Stomach (tissue), 4 donors: ENCODE measurements around the gene TGIF1.

Experiments used
- POLR2A ChIP-seq, 4 donors: fragments of 450-650 bp; IDR thresholded peaks; one replicate each; pipeline ENCODE4 v1.6.1; 2016; ENCODE audit warnings: antibody characterized with exemption in 4 of 4, control low read depth in 2 of 4, mild to moderate bottlenecking in 1 of 4, moderate library complexity in 1 of 4
- TF ChIP-seq, protein P1 (sequence below), 7 experiments: fragments of 450-650 bp in 4 of 7; fragments of 200-600 bp in 3 of 7; sonication (generic) in 3 of 7; IDR thresholded peaks; one replicate each; pipeline ENCODE4 v1.5.1; 2016 to 2019; ENCODE audit warnings: antibody characterized with exemption in 7 of 7, control low read depth in 2 of 7, mild to moderate bottlenecking in 1 of 7

DNA sequence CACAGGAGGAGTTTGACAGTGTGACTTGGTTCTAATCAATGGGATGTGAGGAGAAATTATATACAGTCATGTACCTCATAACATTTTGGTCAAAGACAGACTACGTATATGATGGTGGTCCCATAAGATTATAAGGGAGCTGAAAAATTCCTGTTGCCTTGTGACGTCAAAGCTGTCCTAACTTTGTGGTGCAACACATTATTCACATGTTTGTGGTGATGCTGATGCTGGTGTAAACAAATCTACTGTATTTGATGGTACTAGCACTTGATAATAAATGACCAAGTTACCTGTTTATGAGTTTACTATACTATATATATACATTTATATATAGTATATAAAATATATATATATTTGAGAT lies 29.1 kb upstream of the TGIF1 start:
- TF ChIP-seq, protein P1, sequence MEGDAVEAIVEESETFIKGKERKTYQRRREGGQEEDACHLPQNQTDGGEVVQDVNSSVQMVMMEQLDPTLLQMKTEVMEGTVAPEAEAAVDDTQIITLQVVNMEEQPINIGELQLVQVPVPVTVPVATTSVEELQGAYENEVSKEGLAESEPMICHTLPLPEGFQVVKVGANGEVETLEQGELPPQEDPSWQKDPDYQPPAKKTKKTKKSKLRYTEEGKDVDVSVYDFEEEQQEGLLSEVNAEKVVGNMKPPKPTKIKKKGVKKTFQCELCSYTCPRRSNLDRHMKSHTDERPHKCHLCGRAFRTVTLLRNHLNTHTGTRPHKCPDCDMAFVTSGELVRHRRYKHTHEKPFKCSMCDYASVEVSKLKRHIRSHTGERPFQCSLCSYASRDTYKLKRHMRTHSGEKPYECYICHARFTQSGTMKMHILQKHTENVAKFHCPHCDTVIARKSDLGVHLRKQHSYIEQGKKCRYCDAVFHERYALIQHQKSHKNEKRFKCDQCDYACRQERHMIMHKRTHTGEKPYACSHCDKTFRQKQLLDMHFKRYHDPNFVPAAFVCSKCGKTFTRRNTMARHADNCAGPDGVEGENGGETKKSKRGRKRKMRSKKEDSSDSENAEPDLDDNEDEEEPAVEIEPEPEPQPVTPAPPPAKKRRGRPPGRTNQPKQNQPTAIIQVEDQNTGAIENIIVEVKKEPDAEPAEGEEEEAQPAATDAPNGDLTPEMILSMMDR (IDR thresholded peaks at IDR 0.05) = no peak
- TF ChIP-seq POLR2A (IDR thresholded peaks at IDR 0.05) = no peak
